ENCODE measurements around the gene PTPRE.

PTPRE gene

DNA sequence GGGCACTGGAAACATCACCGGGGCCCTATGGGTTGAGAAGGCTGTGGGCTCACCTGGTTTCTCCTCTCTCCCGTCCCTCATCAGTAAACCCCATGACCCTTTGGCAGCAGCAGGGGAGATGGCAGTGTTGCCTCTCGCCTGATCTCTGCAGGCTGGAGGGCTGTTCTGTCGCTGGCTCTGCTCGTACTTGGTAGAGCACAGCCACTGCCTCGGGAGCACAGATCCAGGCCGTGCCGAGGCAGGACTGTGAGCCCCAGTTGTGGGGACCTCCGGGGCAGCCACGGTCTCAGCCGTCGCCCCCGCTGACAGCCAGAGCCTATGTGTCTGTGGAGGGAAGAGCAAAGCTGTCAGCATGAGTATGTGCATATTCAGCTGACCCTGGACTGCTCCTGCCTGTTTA lies 94.9 kb downstream of the PTPRE start:
- DNase-seq = no peak

GRCh38 chr10:128003521-128003920 lies 96.6 kb downstream of the PTPRE start:
- no peak for DNase-seq

GRCh38 chr10:128005858-128006257 lies 99.0 kb downstream of the PTPRE start:
- no peak for DNase-seq

- DNase-seq = no peak
These were observed 100.2 kb downstream of the PTPRE start for GRCh38 chr10:128007056-128007455.

DNA sequence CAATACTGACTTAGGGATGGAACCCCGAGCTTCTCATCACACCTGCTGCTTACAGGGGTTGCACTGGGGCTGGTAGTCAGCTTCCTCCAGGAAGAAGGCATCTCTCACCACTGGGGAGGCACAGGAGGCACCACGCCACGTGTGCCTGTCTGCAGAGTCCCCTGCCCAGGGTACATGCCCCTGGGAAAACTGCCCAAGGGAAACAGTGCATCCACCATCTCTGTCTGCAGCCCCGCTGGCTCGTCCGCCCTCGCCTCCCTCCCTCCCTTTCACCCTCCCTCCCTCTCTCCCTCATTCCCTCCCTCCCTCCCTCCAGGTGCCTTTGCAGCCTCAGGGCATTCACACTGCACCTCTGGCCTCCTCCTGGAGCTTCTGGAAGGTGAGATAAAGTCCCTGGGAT lies 101.1 kb downstream of the PTPRE start:
- DNase-seq = peak in 1 of 2 experiments; percentile 2

DNA sequence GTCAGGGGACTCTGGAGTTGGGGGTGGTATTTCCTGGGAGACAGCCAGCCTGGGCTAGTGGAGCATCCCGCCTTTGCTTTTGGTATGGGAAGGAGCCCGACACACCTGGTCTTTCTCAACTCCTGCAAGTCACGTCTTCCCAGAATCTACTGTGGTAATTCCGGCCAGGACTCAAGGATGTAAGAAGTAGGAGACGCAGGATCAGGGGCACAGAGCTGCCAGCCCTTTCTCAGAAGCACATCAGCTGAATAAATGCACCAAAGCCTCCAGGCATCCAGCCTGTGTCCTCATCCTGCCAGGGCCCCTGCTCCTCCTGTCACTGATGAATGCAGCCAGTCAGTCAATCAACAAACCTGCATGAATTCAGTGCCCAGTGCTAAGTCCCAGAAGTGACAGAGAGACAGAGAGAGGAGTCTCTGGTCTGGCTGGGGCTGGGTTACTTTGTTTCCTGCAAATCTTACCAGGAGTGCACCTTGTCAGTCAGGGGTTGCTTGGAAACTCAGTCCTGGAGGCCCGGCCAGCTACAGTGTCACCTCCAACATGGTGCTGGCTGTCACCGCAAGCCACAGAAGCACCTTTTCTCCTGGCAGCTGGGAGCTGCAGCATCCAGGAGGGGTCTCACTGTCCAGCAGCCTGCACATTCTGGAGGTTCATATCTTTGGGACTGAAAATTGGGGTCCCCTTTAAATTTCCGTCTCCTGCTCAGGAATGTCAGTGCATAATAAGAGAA lies 101.8 kb downstream of the PTPRE start:
- no peak for DNase-seq

DNA sequence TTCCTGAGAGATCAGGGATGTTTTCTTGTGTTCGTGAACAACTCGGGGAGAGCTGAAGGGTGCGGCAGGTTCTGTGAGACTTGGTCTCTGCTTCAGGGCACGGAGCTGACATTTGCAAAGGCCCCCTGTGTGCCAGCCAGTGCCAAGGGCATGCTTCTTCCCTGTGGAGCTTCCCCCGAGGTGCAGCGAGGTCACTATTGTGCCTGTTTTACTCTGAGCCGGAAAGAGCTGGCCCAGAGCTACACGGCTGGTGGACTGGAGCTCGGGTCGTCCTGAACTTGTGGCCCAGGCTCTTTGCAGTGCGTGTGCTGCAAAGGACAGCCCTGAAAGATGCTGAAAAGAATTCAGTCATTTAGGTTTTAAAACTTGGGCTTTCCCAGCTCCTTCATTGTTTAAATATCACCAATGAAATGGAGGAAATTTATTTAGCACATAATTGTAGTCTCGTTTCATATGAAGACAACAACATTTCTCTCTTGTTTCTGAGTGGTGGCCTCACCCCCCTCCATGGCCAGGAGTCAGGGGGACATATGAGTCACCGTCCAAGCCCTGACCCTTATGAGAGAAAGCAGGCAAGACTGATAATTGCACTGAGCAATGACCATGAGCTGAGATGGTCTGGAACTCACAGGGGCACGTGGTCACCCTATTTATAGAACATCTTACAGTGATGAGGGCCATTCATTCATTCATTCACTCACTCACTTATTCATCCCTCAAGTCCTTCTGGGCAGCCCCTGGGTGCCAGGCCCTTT lies 102.6 kb downstream of the PTPRE start:
- peak in 1 of 2 experiments; percentile 11 for DNase-seq

GRCh38 chr10:128011059-128011979 lies 104.4 kb downstream of the PTPRE start:
- DNase-seq = peak; percentile 28 to 72

DNA sequence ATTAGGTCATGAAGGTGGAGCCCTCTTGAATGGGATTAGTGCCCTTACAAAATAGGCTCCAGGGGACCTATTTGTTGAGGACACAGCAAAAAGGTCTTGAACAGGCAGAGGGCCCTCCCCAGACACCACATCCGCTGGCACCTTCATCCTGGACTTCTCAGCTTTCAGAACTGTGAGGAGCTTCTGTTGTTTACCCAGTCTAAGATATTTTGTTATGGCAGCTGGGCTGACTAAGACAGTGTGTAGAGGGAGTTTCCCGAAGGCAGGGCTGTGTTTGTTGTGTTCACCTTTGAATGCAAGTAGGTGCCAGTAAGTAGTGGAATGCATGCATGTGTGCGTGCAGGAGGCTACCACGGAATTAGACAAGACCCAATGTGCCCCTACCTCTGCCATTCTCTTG lies 106.7 kb downstream of the PTPRE start:
- DNase-seq = no peak

- DNase-seq = no peak
These were observed 107.3 kb downstream of the PTPRE start for GRCh38 chr10:128014236-128014635.

GRCh38 chr10:128016423-128017060 lies 109.6 kb downstream of the PTPRE start:
- DNase-seq = no peak

GRCh38 chr10:128017822-128018221 lies 110.9 kb downstream of the PTPRE start:
- DNase-seq = no peak

DNA sequence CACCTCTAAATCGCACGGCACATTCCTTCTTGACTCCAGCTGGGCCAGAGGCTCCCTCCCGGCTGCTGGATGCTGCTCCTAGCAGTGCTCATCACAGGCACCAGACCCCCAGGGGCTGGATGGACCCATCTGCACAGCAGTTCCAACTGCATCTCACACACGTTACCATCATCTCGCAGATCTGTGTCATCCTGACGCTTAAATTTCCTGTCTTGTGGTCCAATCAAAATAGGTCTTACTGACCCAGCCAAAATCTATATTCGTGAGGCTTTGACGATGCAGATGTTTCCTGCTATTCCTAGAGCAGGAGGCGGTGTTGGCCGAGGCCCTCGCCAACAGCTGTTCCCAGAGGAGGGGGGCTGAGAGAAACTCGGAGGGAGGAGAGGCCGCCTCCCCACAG lies 111.3 kb downstream of the PTPRE start:
- no peak for DNase-seq

- DNase-seq = no peak
These were observed 111.8 kb downstream of the PTPRE start for GRCh38 chr10:128018691-128019090.

- DNase-seq = no peak
These were observed 115.6 kb downstream of the PTPRE start for GRCh38 chr10:128022261-128023196.

- DNase-seq = no peak
These were observed 117.5 kb downstream of the PTPRE start for GRCh38 chr10:128024426-128024825.

DNA sequence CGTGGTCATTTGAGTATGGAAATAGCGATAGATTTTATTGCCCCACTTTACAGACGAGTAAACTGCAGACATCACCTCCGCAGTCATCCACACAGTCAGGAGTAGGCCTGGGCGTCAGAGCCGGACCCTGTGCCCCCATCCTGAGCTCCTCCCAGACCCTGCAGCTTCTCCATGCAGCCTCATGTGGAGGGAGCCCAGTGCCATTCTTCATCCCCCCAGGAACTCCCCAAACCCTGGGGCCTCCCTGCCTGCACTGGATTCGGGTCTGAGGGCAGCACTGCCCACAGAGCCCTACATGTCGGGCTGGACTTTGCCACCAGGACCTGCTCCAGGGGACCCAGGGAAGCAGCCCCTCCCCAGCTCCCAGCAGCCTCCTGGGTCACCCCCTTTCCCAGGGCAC lies 118.5 kb downstream of the PTPRE start:
- DNase-seq = no peak

- DNase-seq = no peak
These were observed 119.0 kb downstream of the PTPRE start for GRCh38 chr10:128025951-128026350.

DNA sequence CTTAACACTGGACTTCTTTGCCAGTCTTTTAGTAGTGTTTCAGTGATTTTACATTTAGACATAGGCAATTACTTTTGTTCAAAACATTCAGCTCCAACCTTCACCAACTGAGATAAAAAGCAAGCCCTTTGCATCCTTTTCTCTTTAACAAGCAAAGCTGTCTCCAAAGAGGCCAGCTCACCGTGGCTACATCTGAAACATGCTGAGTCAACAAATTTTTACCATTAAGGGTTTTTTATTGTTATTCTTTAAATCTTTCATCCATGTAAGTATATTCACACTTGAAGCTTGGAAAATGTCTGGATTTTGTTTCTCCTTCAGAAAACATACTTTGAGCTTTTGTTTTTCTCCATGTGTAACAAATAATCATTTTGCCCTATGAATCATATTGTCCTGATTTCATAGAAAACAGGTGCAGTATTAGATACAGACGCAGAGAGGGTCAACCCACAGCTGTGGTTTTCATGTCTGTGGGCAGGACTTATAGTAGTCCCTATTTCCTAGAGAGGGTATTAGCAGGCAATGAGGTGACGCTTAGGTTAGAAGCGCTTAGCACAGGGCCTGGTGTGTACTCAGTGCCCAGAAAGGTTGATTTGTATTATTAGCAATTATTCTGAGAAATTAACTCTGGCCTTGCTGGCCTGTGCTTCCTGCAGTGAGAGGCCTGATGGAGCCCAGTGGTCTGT lies 119.9 kb downstream of the PTPRE start:
- DNase-seq = no peak

- no peak for DNase-seq
These were observed 120.4 kb downstream of the PTPRE start for GRCh38 chr10:128027306-128027705.

Measured in NCI-H526 (cell line).